Keratinocyte (primary cell): ENCODE measurements around the gene PTMS. TPM values are rescaled to one million over a fixed set of nuclear protein-coding genes. Genes with fewer than 3 reads are reported as not detected.

ENCODE experiments used
- DNase-seq: peaks from one replicate; pipeline ENCODE4 v3.0.0-alpha.2; 2011; ENCODE audit warnings: low read depth, missing footprints, low spot score
- FAIRE-seq: peaks from 2 replicates; lab custom pipeline; 2011; peaks lifted over from hg19 to GRCh38; lab: Jason Lieb, UNC
- H2AFZ ChIP-seq: 2 replicates; pipeline ENCODE4 v1.6.0; 2012; ENCODE audit warnings: low read length, control low read depth, inconsistent platforms; ENCODE audit not compliant: control insufficient read depth
- H3K27ac ChIP-seq: 2 replicates; pipeline ENCODE4 v1.5.1; 2011; ENCODE audit warnings: low read length; ENCODE audit not compliant: control insufficient read depth, insufficient read depth
- H3K27me3 ChIP-seq: 3 replicates; pipeline ENCODE4 v1.6.0; 2011; ENCODE audit warnings: low read length; ENCODE audit not compliant: control insufficient read depth, insufficient read depth; ENCODE audit errors: extremely low read depth
- H3K36me3 ChIP-seq, 2 experiments: 2 replicates in 1 of 2; 3 replicates in 1 of 2; pipeline ENCODE4 v1.5.1; 2011; ENCODE audit warnings: low read length in 2 of 2, mild to moderate bottlenecking in 1 of 2; ENCODE audit not compliant: control insufficient read depth in 2 of 2, insufficient read depth in 2 of 2; ENCODE audit errors: extremely low read depth in 1 of 2
- H3K4me1 ChIP-seq: 3 replicates; pipeline ENCODE4 v1.5.1; 2011; ENCODE audit warnings: low read length; ENCODE audit not compliant: control insufficient read depth, insufficient read depth; ENCODE audit errors: extremely low read depth
- H3K4me2 ChIP-seq: 3 replicates; pipeline ENCODE4 v1.6.0; 2011; ENCODE audit warnings: low read depth, low read length; ENCODE audit not compliant: control insufficient read depth, insufficient read depth; ENCODE audit errors: extremely low read depth
- H3K4me3 ChIP-seq, 3 experiments: fragments of 200-600 bp in 1 of 3; sonication (generic) in 1 of 3; 2 replicates in 2 of 3; 3 replicates in 1 of 3; pipeline ENCODE4 v1.5.1; 2011 to 2016; ENCODE audit warnings: low read length in 3 of 3, mild to moderate bottlenecking in 3 of 3, control low read depth in 2 of 3, inconsistent platforms in 1 of 3, low read depth in 1 of 3, mixed read lengths in 1 of 3, mixed run types in 1 of 3, moderate library complexity in 1 of 3; ENCODE audit not compliant: control insufficient read depth in 2 of 3, insufficient read depth in 2 of 3; ENCODE audit errors: extremely low read depth in 1 of 3
- H3K79me2 ChIP-seq: 2 replicates; pipeline ENCODE4 v1.6.0; 2012; ENCODE audit warnings: low read length; ENCODE audit not compliant: control insufficient read depth, insufficient read depth
- H3K9ac ChIP-seq: 3 replicates; pipeline ENCODE4 v1.6.0; 2011; ENCODE audit warnings: low read length; ENCODE audit not compliant: control insufficient read depth, insufficient read depth; ENCODE audit errors: extremely low read depth
- H3K9me1 ChIP-seq: 3 replicates; pipeline ENCODE4 v1.6.0; 2011; ENCODE audit warnings: low read length; ENCODE audit not compliant: control insufficient read depth, insufficient read depth; ENCODE audit errors: extremely low read depth
- H3K9me3 ChIP-seq: 2 replicates; pipeline ENCODE4 v1.5.1; 2012; ENCODE audit warnings: low read depth, low read length; ENCODE audit not compliant: control insufficient read depth
- H4K20me1 ChIP-seq: 3 replicates; pipeline ENCODE4 v1.6.0; 2011; ENCODE audit warnings: low read length; ENCODE audit not compliant: control insufficient read depth, insufficient read depth; ENCODE audit errors: extremely low read depth
- EZH2 ChIP-seq: IDR thresholded peaks from one replicate; pipeline ENCODE4 v1.6.1; 2012; ENCODE audit warnings: inconsistent platforms, mild to moderate bottlenecking, low read length, moderate library complexity
- dilution Hi-C: fragments of 300-500 bp; cut with MboI; formaldehyde crosslinking; loops from one replicate; pipeline ENCODE4 v1.7.0; 2020; ENCODE audit warnings: low sequenced_read_pairs; ENCODE audit not compliant: extremely low pct_ligation_motif_present
- polyA plus RNA-seq, 5 experiments: library from polyadenylated mRNA; depleted of rRNA in 3 of 5; stranded (reverse) in 3 of 5; stranded (forward) in 1 of 5; unstranded in 1 of 5; fragments of >200 nt; gene quantifications; 1 replicate in 1 of 5; 2 replicates in 3 of 5; 3 replicates in 1 of 5; pipeline versions ENCODE4 v1.2.1 to v1.2.3, GENCODE V29; 2011 to 2012; ENCODE audit warnings: missing spikeins in 2 of 5, low read depth in 1 of 5, low replicate concordance in 1 of 5
- TF ChIP-seq, protein P1 (sequence below), 3 experiments: IDR thresholded peaks in 1 of 3; conservative IDR thresholded peaks in 1 of 3; optimal IDR thresholded peaks in 1 of 3; 2 replicates in 2 of 3; 3 replicates in 1 of 3; pipeline versions ENCODE3 to v1.5.1; 2011; ENCODE audit warnings: low read length in 3 of 3, mild to moderate bottlenecking in 3 of 3, moderate library complexity in 2 of 3, control low read depth in 1 of 3, inconsistent platforms in 1 of 3; ENCODE audit not compliant: insufficient read depth in 2 of 3; ENCODE audit errors: extremely low read depth in 1 of 3

Gene PTMS
- polyA plus RNA-seq, 1 donor (not counting 4 experiments of a cell fraction or from before 2014, with no cell fraction given): 119 TPM

DNA sequence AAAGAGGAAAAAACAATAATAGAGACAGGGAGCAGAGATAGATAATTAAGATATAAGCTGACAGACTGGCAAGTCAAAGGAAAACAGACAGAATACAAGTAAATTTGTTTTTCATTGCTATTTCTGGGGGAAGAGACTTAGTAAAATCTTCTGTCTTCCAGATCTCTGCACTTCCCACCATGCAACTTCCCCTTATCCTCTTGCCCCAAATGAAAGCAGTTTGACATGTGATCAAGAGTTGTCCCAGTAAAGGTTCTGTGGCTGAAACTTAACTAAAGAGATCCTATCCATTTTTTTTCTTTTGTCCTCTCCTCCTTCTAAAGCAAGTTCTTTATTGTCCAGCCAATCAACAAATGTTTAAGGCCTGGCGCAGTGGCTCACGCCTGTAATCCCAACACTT is 11.8 kb upstream of the PTMS start:
- Histone ChIP-seq H3K4me2 (no peak overlapping the region), H2AFZ (no peak overlapping the region), H3K27me3 (no peaks in the 10 kb centered on the region), H3K4me3 (no peak overlapping the region), H3K27ac (no peak overlapping the region), H3K79me2 (peaks cover 28% of the 10 kb centered on the region), H3K9me1 (no peaks in the 10 kb centered on the region), H3K9ac (no peak overlapping the region), H4K20me1 (peaks cover 2% of the 10 kb centered on the region), H3K9me3 (no peaks in the 10 kb centered on the region), H3K4me1 (peaks cover 25% of the 10 kb centered on the region), H3K36me3 (peaks cover 13 to 24% of the 10 kb centered on the region in 2 experiments)
- DNase-seq: no peak
- dilution Hi-C loops: no loop called here
- TF ChIP-seq, protein P1, sequence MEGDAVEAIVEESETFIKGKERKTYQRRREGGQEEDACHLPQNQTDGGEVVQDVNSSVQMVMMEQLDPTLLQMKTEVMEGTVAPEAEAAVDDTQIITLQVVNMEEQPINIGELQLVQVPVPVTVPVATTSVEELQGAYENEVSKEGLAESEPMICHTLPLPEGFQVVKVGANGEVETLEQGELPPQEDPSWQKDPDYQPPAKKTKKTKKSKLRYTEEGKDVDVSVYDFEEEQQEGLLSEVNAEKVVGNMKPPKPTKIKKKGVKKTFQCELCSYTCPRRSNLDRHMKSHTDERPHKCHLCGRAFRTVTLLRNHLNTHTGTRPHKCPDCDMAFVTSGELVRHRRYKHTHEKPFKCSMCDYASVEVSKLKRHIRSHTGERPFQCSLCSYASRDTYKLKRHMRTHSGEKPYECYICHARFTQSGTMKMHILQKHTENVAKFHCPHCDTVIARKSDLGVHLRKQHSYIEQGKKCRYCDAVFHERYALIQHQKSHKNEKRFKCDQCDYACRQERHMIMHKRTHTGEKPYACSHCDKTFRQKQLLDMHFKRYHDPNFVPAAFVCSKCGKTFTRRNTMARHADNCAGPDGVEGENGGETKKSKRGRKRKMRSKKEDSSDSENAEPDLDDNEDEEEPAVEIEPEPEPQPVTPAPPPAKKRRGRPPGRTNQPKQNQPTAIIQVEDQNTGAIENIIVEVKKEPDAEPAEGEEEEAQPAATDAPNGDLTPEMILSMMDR (optimal IDR thresholded peaks at IDR 0.05 in 1 of 3, IDR thresholded peaks at IDR 0.05 in 1 of 3, conservative IDR thresholded peaks at IDR 0.05 in 1 of 3; ENCODE audit: extremely low read depth in 1 of 3, insufficient read depth in 2 of 3, low read length in 3 of 3): no peak
- TF ChIP-seq EZH2: no peak
- FAIRE-seq: no peak

DNA sequence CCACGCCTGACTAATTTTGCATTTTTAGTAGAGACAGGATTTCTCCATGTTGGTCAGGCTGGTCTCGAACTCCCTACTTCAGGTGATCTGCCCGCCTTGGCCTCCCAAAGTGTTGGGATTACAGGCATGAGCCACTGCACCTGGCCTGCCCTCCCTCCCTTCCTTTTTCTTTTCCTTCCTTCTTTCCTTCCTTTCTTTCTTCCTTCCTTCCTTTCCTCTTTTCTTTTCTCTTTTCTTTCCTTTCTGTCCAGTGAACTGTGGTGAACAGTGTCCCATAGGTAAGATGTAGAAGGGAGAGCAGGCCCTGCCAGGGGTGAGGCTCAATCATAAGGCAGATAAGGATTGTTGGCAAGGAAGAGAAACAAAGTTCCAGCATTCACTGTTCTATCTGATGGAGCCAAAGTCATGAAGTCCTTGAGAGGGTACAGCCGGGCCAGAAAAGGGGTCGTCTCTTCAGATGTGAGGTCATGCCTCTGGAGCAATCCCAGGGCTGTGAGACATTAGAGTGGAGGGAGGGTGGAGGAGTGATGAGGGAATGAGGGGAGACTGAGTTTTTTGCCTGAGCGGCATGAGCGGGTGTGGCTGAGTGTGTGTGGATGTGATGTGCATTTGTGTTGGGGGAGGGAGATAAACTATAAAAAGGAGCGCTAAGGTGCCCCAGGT is 9.0 kb upstream of the PTMS start:
- Histone ChIP-seq H3K36me3 (no peaks in the 10 kb centered on the region), H4K20me1 (no peaks in the 10 kb centered on the region), H3K4me2 (no peak overlapping the region), H3K9me1 (no peaks in the 10 kb centered on the region), H3K4me3 (no peak overlapping the region), H3K27ac (no peak overlapping the region), H3K79me2 (peaks cover 8% of the 10 kb centered on the region), H2AFZ (peak overlapping the region; percentile 8), H3K9me3 (no peaks in the 10 kb centered on the region), H3K4me1 (peaks cover 5% of the 10 kb centered on the region), H3K27me3 (no peaks in the 10 kb centered on the region), H3K9ac (no peak overlapping the region)
- TF ChIP-seq, protein P1 (optimal IDR thresholded peaks at IDR 0.05 in 1 of 3, IDR thresholded peaks at IDR 0.05 in 1 of 3, conservative IDR thresholded peaks at IDR 0.05 in 1 of 3; ENCODE audit: extremely low read depth in 1 of 3, insufficient read depth in 2 of 3, low read length in 3 of 3): no peak
- TF ChIP-seq EZH2: no peak
- FAIRE-seq (no peak), DNase-seq (no peak)
- dilution Hi-C loops: no loop called here
